Measurements from ENCODE around the gene OR6Q1. TPM values are rescaled to one million over a fixed set of nuclear protein-coding genes. Genes with fewer than 3 reads are reported as not detected.

Gene OR6Q1
- total and polyA plus RNA-seq, 9 of the 15 experiments (the other 6 are each of a cell fraction or from before 2014, with no cell fraction given) = not detected

DNA sequence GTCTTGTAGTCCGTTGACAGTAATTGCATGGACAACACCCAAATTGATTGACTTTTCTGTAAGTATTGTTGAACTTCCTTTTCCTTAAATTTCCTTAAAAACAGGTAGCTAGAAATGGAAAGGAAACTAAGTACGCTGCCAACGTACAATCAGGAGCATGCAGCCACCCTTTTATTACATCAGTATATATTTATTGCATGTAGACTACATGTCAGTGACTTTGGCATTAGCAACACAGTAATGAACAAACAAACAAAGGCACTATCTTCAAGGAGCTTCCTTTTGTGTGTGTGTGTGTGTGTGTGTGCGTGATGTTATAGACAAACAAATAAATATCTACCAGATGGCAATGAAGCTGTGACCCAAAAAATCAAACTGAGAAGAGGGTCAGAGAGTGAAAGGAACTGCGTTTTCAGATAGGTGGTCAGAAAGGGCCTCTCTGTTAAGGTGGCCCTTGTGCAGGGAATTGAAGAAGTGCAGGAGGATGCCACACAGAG lies 7.3 kb upstream of the OR6Q1 start, which contains the start of gene OR9Q1 (continued):
- no peak for TF ChIP-seq RAD51 (IDR thresholded peaks at IDR 0.05; ENCODE audit: borderline replicate concordance, low read depth)
- TF ChIP-seq SRF (CRISPR knock-in tag; IDR thresholded peaks at IDR 0.05) = no peak
- TF ChIP-seq CHCHD3 (CRISPR knock-in tag; IDR thresholded peaks at IDR 0.05) = no peak
- TF ChIP-seq POLR2B (IDR thresholded peaks at IDR 0.05; ENCODE audit: low read depth, partially characterized antibody) = no peak
- no peak for TF ChIP-seq ZBTB8A (IDR thresholded peaks at IDR 0.05; ENCODE audit: partially characterized antibody)
- TF ChIP-seq, protein P1, sequence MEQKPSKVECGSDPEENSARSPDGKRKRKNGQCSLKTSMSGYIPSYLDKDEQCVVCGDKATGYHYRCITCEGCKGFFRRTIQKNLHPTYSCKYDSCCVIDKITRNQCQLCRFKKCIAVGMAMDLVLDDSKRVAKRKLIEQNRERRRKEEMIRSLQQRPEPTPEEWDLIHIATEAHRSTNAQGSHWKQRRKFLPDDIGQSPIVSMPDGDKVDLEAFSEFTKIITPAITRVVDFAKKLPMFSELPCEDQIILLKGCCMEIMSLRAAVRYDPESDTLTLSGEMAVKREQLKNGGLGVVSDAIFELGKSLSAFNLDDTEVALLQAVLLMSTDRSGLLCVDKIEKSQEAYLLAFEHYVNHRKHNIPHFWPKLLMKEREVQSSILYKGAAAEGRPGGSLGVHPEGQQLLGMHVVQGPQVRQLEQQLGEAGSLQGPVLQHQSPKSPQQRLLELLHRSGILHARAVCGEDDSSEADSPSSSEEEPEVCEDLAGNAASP (IDR thresholded peaks at IDR 0.05) = no peak
- TF ChIP-seq, protein P2, sequence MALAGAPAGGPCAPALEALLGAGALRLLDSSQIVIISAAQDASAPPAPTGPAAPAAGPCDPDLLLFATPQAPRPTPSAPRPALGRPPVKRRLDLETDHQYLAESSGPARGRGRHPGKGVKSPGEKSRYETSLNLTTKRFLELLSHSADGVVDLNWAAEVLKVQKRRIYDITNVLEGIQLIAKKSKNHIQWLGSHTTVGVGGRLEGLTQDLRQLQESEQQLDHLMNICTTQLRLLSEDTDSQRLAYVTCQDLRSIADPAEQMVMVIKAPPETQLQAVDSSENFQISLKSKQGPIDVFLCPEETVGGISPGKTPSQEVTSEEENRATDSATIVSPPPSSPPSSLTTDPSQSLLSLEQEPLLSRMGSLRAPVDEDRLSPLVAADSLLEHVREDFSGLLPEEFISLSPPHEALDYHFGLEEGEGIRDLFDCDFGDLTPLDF (CRISPR knock-in tag; IDR thresholded peaks at IDR 0.05) = no peak
- no peak for TF ChIP-seq NR4A1 (CRISPR knock-in tag; IDR thresholded peaks at IDR 0.05)
- TF ChIP-seq NR4A1 (tag; IDR thresholded peaks at IDR 0.05) = no peak
- no peak for TF ChIP-seq SMAD2 (IDR thresholded peaks at IDR 0.05; ENCODE audit: low read depth, low read length)
- TF ChIP-seq FOXP1 (CRISPR knock-in tag; IDR thresholded peaks at IDR 0.05) = no peak
- TF ChIP-seq KDM4B (IDR thresholded peaks at IDR 0.05; ENCODE audit: borderline replicate concordance in 2 of 2, low read depth in 1 of 2) = no peak

Measured in K562 (cell line).